SK-N-SH (cell line): ENCODE data around the gene COL24A1. TPM values are rescaled to one million over a fixed set of nuclear protein-coding genes. Genes with fewer than 3 reads are reported as not detected.
"Not testable (repeated sequence)": the region's sequence is repeated elsewhere in the genome, so short reads cannot be mapped to it uniquely, and the experiment has no call there.

Source experiments
- CTCF ChIA-PET: fragments of 300-600, 350-600 bp; formaldehyde crosslinking; extraction: SDS; loops from one replicate; lab custom pipeline; 2021; lab: Yijun Ruan, JAX
- POLR2A ChIA-PET: fragments of 350-600 bp; sonication (Branson Sonifier 250); formaldehyde crosslinking; extraction: SDS; loops from one replicate; lab custom pipeline; 2020; ENCODE audit warnings: antibody characterized with exemption, inconsistent platforms; lab: Yijun Ruan, JAX
- DNase-seq: peaks from one replicate; pipeline ENCODE4 v3.0.0; 2012
- H2AFZ ChIP-seq: fragments of 200-600 bp; sonication (generic); 2 replicates; pipeline ENCODE4 v1.8.1; 2016; ENCODE audit warnings: antibody characterized with exemption, mild to moderate bottlenecking, low read depth
- H3F3A ChIP-seq: fragments of 200-600 bp; sonication (generic); replicated peaks from 2 replicates; pipeline ENCODE3; 2016; ENCODE audit warnings: antibody characterized with exemption, mild to moderate bottlenecking; ENCODE audit not compliant: insufficient read depth
- H3K27ac ChIP-seq, 2 experiments: fragments of 200-500 bp in 1 of 2; fragments of 200-600 bp in 1 of 2; sonication (Bioruptor generic) in 1 of 2; sonication (generic), shearing (Covaris generic) in 1 of 2; 2 replicates each; pipeline versions ENCODE4 v1.5.1 to v1.6.1; 2014 to 2016; ENCODE audit warnings: low read depth in 2 of 2, inconsistent platforms in 1 of 2, low read length in 1 of 2, mild to moderate bottlenecking in 1 of 2, mixed read lengths in 1 of 2
- H3K27me3 ChIP-seq: fragments of 200-600 bp; sonication (generic), shearing (Covaris generic); 2 replicates; pipeline ENCODE4 v1.6.1; 2016; ENCODE audit warnings: mixed run types; ENCODE audit not compliant: insufficient read depth
- H3K36me3 ChIP-seq, 2 experiments: fragments of 200-500 bp in 1 of 2; fragments of 200-600 bp in 1 of 2; sonication (Bioruptor generic) in 1 of 2; sonication (generic) in 1 of 2; replicated peaks in 1 of 2; 2 replicates each; pipeline versions ENCODE3 to v1.5.1; 2014 to 2016; ENCODE audit warnings: low read length in 1 of 2, mild to moderate bottlenecking in 1 of 2; ENCODE audit not compliant: insufficient read depth in 2 of 2, control insufficient read depth in 1 of 2
- H3K4me1 ChIP-seq, 2 experiments: fragments of 200-500 bp in 1 of 2; fragments of 200-600 bp in 1 of 2; sonication (Bioruptor generic) in 1 of 2; sonication (generic), shearing (Covaris generic) in 1 of 2; 2 replicates each; pipeline versions ENCODE4 v1.5.1 to v1.6.1; 2014 to 2016; ENCODE audit warnings: low read depth in 1 of 2, low read length in 1 of 2, mixed run types in 1 of 2; ENCODE audit not compliant: insufficient read depth in 2 of 2, control insufficient read depth in 1 of 2
- H3K4me2 ChIP-seq: fragments of 200-600 bp; sonication (generic), shearing (Covaris generic); 2 replicates; pipeline ENCODE4 v1.6.1; 2017; ENCODE audit warnings: mixed run types
- H3K4me3 ChIP-seq, 2 experiments: fragments of 200-500 bp in 1 of 2; fragments of 200-600 bp in 1 of 2; sonication (Bioruptor generic) in 1 of 2; sonication (generic), shearing (Covaris generic) in 1 of 2; 2 replicates each; pipeline versions ENCODE4 v1.5.1 to v1.8.1; 2014 to 2016; ENCODE audit warnings: low read depth in 2 of 2, inconsistent platforms in 1 of 2, low read length in 1 of 2, mild to moderate bottlenecking in 1 of 2, mixed read lengths in 1 of 2, moderate library complexity in 1 of 2
- H3K79me2 ChIP-seq: fragments of 200-600 bp; sonication (generic); 2 replicates; pipeline ENCODE4 v1.8.1; 2017; ENCODE audit warnings: mild to moderate bottlenecking; ENCODE audit not compliant: insufficient read depth
- H3K9ac ChIP-seq: fragments of 200-600 bp; sonication (generic); 2 replicates; pipeline ENCODE4 v1.6.1; 2017; ENCODE audit warnings: mixed run types
- H3K9me2 ChIP-seq: fragments of 200-600 bp; sonication (generic); 2 replicates; pipeline ENCODE4 v1.6.1; 2017; ENCODE audit warnings: mixed run types
- H3K9me3 ChIP-seq: fragments of 200-600 bp; sonication (generic); 2 replicates; pipeline ENCODE4 v1.6.1; 2017; ENCODE audit warnings: mixed run types, mild to moderate bottlenecking, moderate library complexity
- H4K20me1 ChIP-seq: fragments of 200-600 bp; sonication (generic); 2 replicates; pipeline ENCODE4 v1.6.1; 2017; ENCODE audit warnings: mild to moderate bottlenecking, mixed run types; ENCODE audit not compliant: insufficient read depth
- CTCF ChIP-seq: fragments of 200-600 bp; sonication (generic); IDR thresholded peaks from 2 replicates; pipeline ENCODE4 v1.6.1; 2017; ENCODE audit warnings: antibody characterized with exemption, mild to moderate bottlenecking, moderate library complexity
- ELF1 ChIP-seq: IDR thresholded peaks from 2 replicates; pipeline ENCODE4 v1.4.0; 2012
- GATA2 ChIP-seq: sonication (generic); formaldehyde crosslinking; IDR thresholded peaks from 2 replicates; pipeline ENCODE4 v1.5.0; 2020; ENCODE audit warnings: mild to moderate bottlenecking, missing genetic modification reagents
- WGBS: methylation state at CpG from one replicate; pipeline ENCODE4 v1.1.6; 2017; ENCODE audit warnings: low lambda C conversion rate; 5-methylcytosine and 5-hydroxymethylcytosine counted together
- polyA plus RNA-seq, 3 experiments: library from polyadenylated mRNA; depleted of rRNA; stranded (reverse); fragments of >200 nt; gene quantifications; 2 replicates each; pipeline ENCODE4 v1.2.3, GENCODE V29; 2012

The COL24A1 gene
- polyA plus RNA-seq, 1 of the 3 experiments (the other 2 are of a cell fraction) = not detected

GRCh38 chr1:86082183-86082582 is 74.4 kb downstream of the COL24A1 start:
- Histone ChIP-seq H2AFZ (no peak overlapping the region), H3K27ac (no peak overlapping the region), H3K9me3 (no peaks in the 10 kb centered on the region), H3K4me2 (no peak overlapping the region), H3F3A (no peaks in the 10 kb centered on the region), H3K79me2 (no peaks in the 10 kb centered on the region), H4K20me1 (no peaks in the 10 kb centered on the region), H3K27me3 (no peaks in the 10 kb centered on the region), H3K4me1 (no peaks in the 10 kb centered on the region), H3K36me3 (no peaks in the 10 kb centered on the region), H3K9ac (no peak overlapping the region), H3K4me3 (no peak overlapping the region), H3K9me2 (no peaks in the 10 kb centered on the region)
- DNase-seq = no peak
- ChIA-PET POLR2A (no interaction called here), CTCF (no interaction called here)
- TF ChIP-seq CTCF = peak; percentile 34; the same call in 1 of the 2 replicates
- no peak for TF ChIP-seq GATA2 (CRISPR knock-in tag)

- H3K4me1 ChIP-seq, H3K9ac ChIP-seq, H2AFZ ChIP-seq, H3K36me3 ChIP-seq, DNase-seq, H4K20me1 ChIP-seq, H3K79me2 ChIP-seq, H3K9me3 ChIP-seq, H3K27ac ChIP-seq, POLR2A ChIA-PET, H3K9me2 ChIP-seq, H3K4me3 ChIP-seq, H3K4me2 ChIP-seq, H3F3A ChIP-seq, H3K27me3 ChIP-seq: not testable (repeated sequence)
- 16% methylated on average over 2 of the region's 6 CpGs for WGBS
- CTCF ChIA-PET = interaction anchor here (0.6 kb wide), 1 partner anchor 43 kb away, joined by 3 read pairs; no protein-coding TSS in a partner anchor
Measured at GRCh38 chr1:86072474-86072873, 84.1 kb downstream of the COL24A1 start.

- H4K20me1 ChIP-seq, H3K9ac ChIP-seq, POLR2A ChIA-PET, CTCF ChIA-PET, H3K4me1 ChIP-seq, H3K27me3 ChIP-seq, DNase-seq, H3K4me2 ChIP-seq, H3K79me2 ChIP-seq, H3K9me2 ChIP-seq, H3K27ac ChIP-seq, H2AFZ ChIP-seq, H3K36me3 ChIP-seq, H3K4me3 ChIP-seq, H3K9me3 ChIP-seq, H3F3A ChIP-seq: not testable (repeated sequence)
- WGBS = 6% methylated on average over 6 of the region's 6 CpGs
Measured at GRCh38 chr1:86071870-86072269, 84.7 kb downstream of the COL24A1 start.

- Histone ChIP-seq H2AFZ (no peak overlapping the region), H3K36me3 (no peaks in the 10 kb centered on the region), H3F3A (peaks cover 4% of the 10 kb centered on the region), H3K79me2 (no peaks in the 10 kb centered on the region), H3K4me2 (no peak overlapping the region), H3K9me3 (no peaks in the 10 kb centered on the region), H3K27ac (no peak overlapping the region), H3K4me3 (no peak overlapping the region), H3K9me2 (no peaks in the 10 kb centered on the region), H4K20me1 (no peaks in the 10 kb centered on the region), H3K4me1 (no peaks in the 10 kb centered on the region), H3K27me3 (no peaks in the 10 kb centered on the region), H3K9ac (no peak overlapping the region)
- CTCF ChIA-PET = interaction anchor here (1.1 kb wide), 1 partner anchor 52 kb away, joined by 3 read pairs; no protein-coding TSS in a partner anchor
- TF ChIP-seq ELF1 = no peak
- 0% methylated on average over 2 of the region's 2 CpGs for WGBS
- DNase-seq = no peak
- POLR2A ChIA-PET = no interaction called here
Measured at GRCh38 chr1:86069757-86070145, 86.8 kb downstream of the COL24A1 start.
